B cell (primary cell): ENCODE results near the gene PLVAP. TPM values are rescaled to one million over a fixed set of nuclear protein-coding genes. Genes with fewer than 3 reads are reported as not detected.

ENCODE experiments used
- ATAC-seq: fragments of 200-7000 bp; cut with Tn5 transposase; one replicate; pipeline ENCODE4 v1.10.0; 2021; ENCODE audit warnings: low read depth, mild to moderate bottlenecking, moderate number of reproducible peaks, moderate library complexity
- CTCF ChIA-PET: fragments of 350-600 bp; sonication (Branson Sonifier 250); formaldehyde crosslinking; loops from one replicate; lab custom pipeline; 2021; ENCODE audit warnings: antibody characterized with exemption, inconsistent platforms; lab: Charles Lee
- POLR2A ChIA-PET: fragments of 350-600 bp; sonication (Branson Sonifier 250); formaldehyde crosslinking; loops from one replicate; lab custom pipeline; 2021; ENCODE audit warnings: antibody characterized with exemption; lab: Charles Lee
- DNase-seq: peaks from one replicate; pipeline ENCODE4 v3.0.0; 2013
- H2AFZ ChIP-seq: 2 replicates; pipeline ENCODE4 v1.6.1; 2012; ENCODE audit warnings: mild to moderate bottlenecking, low read depth, low read length; ENCODE audit not compliant: insufficient read depth, poor library complexity, severe bottlenecking
- H3K27ac ChIP-seq, 2 donors: 1 replicate in 1 of 2; 2 replicates in 1 of 2; pipeline ENCODE4 v1.5.1; 2012 to 2013; ENCODE audit warnings: low read length in 2 of 2, mild to moderate bottlenecking in 2 of 2, moderate library complexity in 1 of 2
- H3K27me3 ChIP-seq, 4 experiments: fragments of 200-600 bp in 1 of 4; sonication (generic) in 1 of 4; replicated peaks in 1 of 4; 1 replicate in 2 of 4; 2 replicates in 2 of 4; pipeline versions ENCODE4 v1.6.1 to v1.7.0; 2013 to 2016; ENCODE audit warnings: low read length in 3 of 4, mild to moderate bottlenecking in 2 of 4, mixed read lengths in 1 of 4, moderate library complexity in 1 of 4; ENCODE audit not compliant: insufficient read depth in 4 of 4, control insufficient read depth in 3 of 4; ENCODE audit errors: control extremely low read depth in 1 of 4
- H3K36me3 ChIP-seq, 2 experiments: replicated peaks in 1 of 2; 1 replicate in 1 of 2; 2 replicates in 1 of 2; pipeline versions ENCODE4 v1.6.1 to v1.7.1; 2013; ENCODE audit warnings: low read length in 1 of 2; ENCODE audit not compliant: insufficient read depth in 2 of 2, control insufficient read depth in 1 of 2; ENCODE audit errors: control extremely low read depth in 1 of 2, extremely low read depth in 1 of 2
- H3K4me1 ChIP-seq, 2 donors: fragments of 200-600 bp in 1 of 2; sonication (generic) in 1 of 2; 1 replicate in 1 of 2; 2 replicates in 1 of 2; pipeline versions ENCODE4 v1.5.1 to v1.6.1; 2013 to 2017; ENCODE audit warnings: low read length in 2 of 2; ENCODE audit not compliant: control insufficient read depth in 2 of 2, insufficient read depth in 2 of 2
- H3K4me2 ChIP-seq: replicated peaks from 2 replicates; pipeline ENCODE3; 2012; ENCODE audit warnings: mild to moderate bottlenecking, low read depth, low read length; ENCODE audit not compliant: poor library complexity, severe bottlenecking
- H3K4me3 ChIP-seq, 5 experiments: fragments of 200-600 bp in 1 of 5; sonication (generic) in 1 of 5; 1 replicate in 3 of 5; 2 replicates in 2 of 5; pipeline versions ENCODE4 v1.5.1 to v1.7.0; 2011 to 2016; ENCODE audit warnings: low read length in 4 of 5, mild to moderate bottlenecking in 4 of 5, low read depth in 2 of 5, control low read depth in 1 of 5, moderate library complexity in 1 of 5; ENCODE audit not compliant: insufficient read depth in 1 of 5; ENCODE audit errors: control extremely low read depth in 1 of 5, extremely low read depth in 1 of 5
- H3K79me2 ChIP-seq: fragments of 200-600 bp; sonication (generic); one replicate; pipeline ENCODE4 v1.6.0; 2016; ENCODE audit warnings: low read length; ENCODE audit not compliant: control insufficient read depth, insufficient read depth
- H3K9ac ChIP-seq: fragments of 200-600 bp; sonication (generic); 2 replicates; pipeline ENCODE4 v1.6.1; 2017; ENCODE audit warnings: mild to moderate bottlenecking, low read length, moderate library complexity
- H3K9me3 ChIP-seq, 3 donors: one replicate each; pipeline versions ENCODE4 v1.6.1 to v1.7.1; 2013; ENCODE audit warnings: low read length in 2 of 3; ENCODE audit not compliant: control insufficient read depth in 2 of 3, insufficient read depth in 1 of 3; ENCODE audit errors: control extremely low read depth in 1 of 3
- H4K20me1 ChIP-seq: 2 replicates; pipeline ENCODE4 v1.6.0; 2012; ENCODE audit warnings: mild to moderate bottlenecking, low read length; ENCODE audit not compliant: insufficient read depth, control insufficient read depth, poor library complexity, severe bottlenecking
- H3K27ac Mint-ChIP-seq: one replicate; pipeline ENCODE4 v1.8.0; 2021; ENCODE audit warnings: mixed read lengths
- H3K27me3 Mint-ChIP-seq: one replicate; pipeline ENCODE4 v1.8.0; 2021; ENCODE audit warnings: mixed read lengths
- H3K4me1 Mint-ChIP-seq: one replicate; pipeline ENCODE4 v1.8.0; 2021; ENCODE audit warnings: mixed read lengths
- H3K4me3 Mint-ChIP-seq: one replicate; pipeline ENCODE4 v1.8.0; 2021; ENCODE audit warnings: mixed read lengths
- H3K9me3 Mint-ChIP-seq: one replicate; pipeline ENCODE4 v1.8.0; 2022; ENCODE audit warnings: mixed read lengths; ENCODE audit not compliant: insufficient read depth
- CTCF ChIP-seq: fragments of 200-600 bp; IDR thresholded peaks from one replicate; pipeline ENCODE4 v1.8.0; 2022; ENCODE audit warnings: antibody characterized with exemption, mild to moderate bottlenecking
- EZH2 ChIP-seq: IDR thresholded peaks from 2 replicates; pipeline ENCODE4 v1.6.1; 2012; ENCODE audit warnings: borderline replicate concordance, low read depth, mild to moderate bottlenecking, moderate library complexity, low read length; ENCODE audit not compliant: insufficient read depth, poor library complexity, severe bottlenecking
- WGBS: methylation state at CpG from one replicate; pipeline ENCODE4 v1.1.5; 2013; ENCODE audit warnings: missing lambda C conversion rate; ENCODE audit not compliant: insufficient coverage; 5-methylcytosine and 5-hydroxymethylcytosine counted together
- intact Hi-C: fragments of 100-400 bp; cut with micrococcal nuclease; formaldehyde crosslinking; loops from one replicate; pipeline ENCODE4 v1.10.0; 2022
- polyA plus RNA-seq: library from polyadenylated mRNA; depleted of rRNA; stranded (reverse); fragments of >200 nt; gene quantifications from 2 replicates; pipeline ENCODE4 v1.2.3, GENCODE V29; 2012
- total RNA-seq, 2 donors: library from RNA; stranded (reverse); fragments of 120-200 nt in 1 of 2; gene quantifications; 1 replicate in 1 of 2; 2 replicates in 1 of 2; pipeline versions ENCODE4 v1.2.3 to v1.2.4, GENCODE V29; 2013 to 2022

The PLVAP gene
- total and polyA plus RNA-seq, 2 donors (not counting 1 experiment from before 2014, with no cell fraction given) = 0.06 TPM; not detected in 1

DNA sequence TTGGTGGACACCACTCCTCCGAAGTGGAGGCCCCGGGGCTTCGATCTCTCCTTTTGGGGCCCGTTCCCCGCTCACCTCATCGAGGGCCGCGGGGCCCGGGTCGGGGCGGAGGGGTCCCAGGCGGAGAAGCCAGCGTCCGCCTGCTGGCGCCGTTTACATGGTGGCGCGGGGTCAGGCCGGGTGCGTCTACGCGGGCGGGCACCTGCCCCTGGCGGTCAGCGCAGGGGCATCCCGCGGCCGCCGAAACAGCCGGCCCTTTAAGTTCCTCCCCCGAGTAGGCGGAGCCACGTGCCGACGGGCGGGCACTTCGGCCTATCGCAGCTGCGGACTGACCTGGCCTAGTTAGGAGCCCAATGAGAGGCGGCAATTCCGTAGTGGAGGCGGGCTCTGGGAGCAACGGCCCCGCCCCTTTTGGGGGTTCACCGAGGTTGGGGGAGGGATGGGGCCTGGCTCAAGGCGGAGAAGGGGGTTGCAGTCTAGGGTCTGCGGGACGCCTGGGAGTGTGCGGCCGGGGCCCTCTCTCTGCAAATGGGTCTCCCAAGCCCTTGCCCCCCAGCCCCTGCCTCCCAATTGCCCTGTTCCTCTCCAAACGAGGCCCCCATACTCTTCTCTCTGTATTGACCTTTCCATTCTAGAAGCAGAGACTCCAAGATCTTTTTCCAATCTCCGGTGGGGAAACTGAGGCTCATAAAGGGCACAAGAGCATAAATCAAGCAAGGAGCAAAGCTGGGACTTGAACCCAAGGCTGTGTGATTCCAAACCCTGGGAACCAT lies 73.8 kb downstream of the PLVAP start, which contains the start of gene ABHD8:
ABHD8 (minus strand) TSS at position 259 of the 773 bp plus-strand sequence. CDS start 1,809 bp downstream, outside the sequence.
- ChIA-PET CTCF (interaction anchor here (0.9 to 2.9 kb wide), 7 partner anchors 8 to 83 kb away, joined by 3 to 13 read pairs (median 5); partner anchors contain the start of gene BABAM1), POLR2A (interaction anchor here (0.5 to 1.0 kb wide), 3 partner anchors 11 to 631 kb away, joined by 3 to 7 read pairs (median 3); no protein-coding TSS in a partner anchor)
- H3K4me1 ChIP-seq = peaks cover 30 to 39% of the 10 kb centered on the region in 2 donors
- intact Hi-C loops = loop anchor here (10.0 kb wide), 1 partner anchor 409 kb away; no protein-coding TSS in a partner anchor
- H3K9me3 ChIP-seq = no peaks in the 10 kb centered on the region
- no peaks in the 10 kb centered on the region for H4K20me1 ChIP-seq
- peak within 1 kb of the TSS; percentile 85 for H3K4me3 Mint-ChIP-seq
- H3K4me3 ChIP-seq = peak within 1 kb of the TSS in 4 of 5 experiments; percentile 71 to 86 (median 75)
- peak within 1 kb of the TSS; percentile 2 to 67 for H3K27ac ChIP-seq
- TF ChIP-seq CTCF (peak; percentile 17), EZH2 (no peak)
- H2AFZ ChIP-seq = peak within 1 kb of the TSS; percentile 97
- WGBS = under 1% methylated on average over 47 of the region's 52 CpGs
- DNase-seq = peak; percentile 95
- peak within 1 kb of the TSS; percentile 90 for H3K9ac ChIP-seq
- peak within 1 kb of the TSS; percentile 81 for H3K27ac Mint-ChIP-seq
- peak; percentile 67 for ATAC-seq
- no peaks in the 10 kb centered on the region for H3K27me3 ChIP-seq
- H3K36me3 ChIP-seq = no peaks in the 10 kb centered on the region
- no peaks in the 10 kb centered on the region for H3K27me3 Mint-ChIP-seq
- H3K79me2 ChIP-seq = peaks cover 28% of the 10 kb centered on the region
- peaks cover 41% of the 10 kb centered on the region for H3K4me1 Mint-ChIP-seq
- peak within 1 kb of the TSS; percentile 99 for H3K4me2 ChIP-seq
- no peaks in the 10 kb centered on the region for H3K9me3 Mint-ChIP-seq
